ENCODE results near the gene SSRP1.
A peak's percentile ranks its signal among the peaks of the same experiment; 100 is the strongest.
"Not testable (repeated sequence)": the region's sequence is repeated elsewhere in the genome, so short reads cannot be mapped to it uniquely, and the experiment has no call there.

Gene SSRP1

DNA sequence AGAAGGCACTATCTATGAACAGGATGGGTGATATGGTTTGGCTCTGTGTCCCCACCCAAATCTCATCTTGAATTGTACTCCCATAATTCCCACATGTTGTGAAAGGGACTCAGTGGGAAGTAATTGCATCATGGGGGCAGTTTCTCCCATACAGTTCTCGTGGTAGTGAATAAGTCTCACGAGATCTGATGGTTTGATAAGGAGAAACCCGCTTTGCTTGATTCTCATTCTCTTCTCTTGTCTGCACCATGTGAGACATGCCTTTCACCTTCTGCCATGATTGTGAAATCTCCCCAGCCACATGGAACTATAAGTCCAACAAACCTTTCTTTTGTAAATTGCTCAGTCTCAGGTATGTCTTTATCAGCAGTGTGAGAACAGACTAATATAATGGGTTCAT, 39.5 kb downstream of the SSRP1 start:
- not testable (repeated sequence) for DNase-seq

DNA sequence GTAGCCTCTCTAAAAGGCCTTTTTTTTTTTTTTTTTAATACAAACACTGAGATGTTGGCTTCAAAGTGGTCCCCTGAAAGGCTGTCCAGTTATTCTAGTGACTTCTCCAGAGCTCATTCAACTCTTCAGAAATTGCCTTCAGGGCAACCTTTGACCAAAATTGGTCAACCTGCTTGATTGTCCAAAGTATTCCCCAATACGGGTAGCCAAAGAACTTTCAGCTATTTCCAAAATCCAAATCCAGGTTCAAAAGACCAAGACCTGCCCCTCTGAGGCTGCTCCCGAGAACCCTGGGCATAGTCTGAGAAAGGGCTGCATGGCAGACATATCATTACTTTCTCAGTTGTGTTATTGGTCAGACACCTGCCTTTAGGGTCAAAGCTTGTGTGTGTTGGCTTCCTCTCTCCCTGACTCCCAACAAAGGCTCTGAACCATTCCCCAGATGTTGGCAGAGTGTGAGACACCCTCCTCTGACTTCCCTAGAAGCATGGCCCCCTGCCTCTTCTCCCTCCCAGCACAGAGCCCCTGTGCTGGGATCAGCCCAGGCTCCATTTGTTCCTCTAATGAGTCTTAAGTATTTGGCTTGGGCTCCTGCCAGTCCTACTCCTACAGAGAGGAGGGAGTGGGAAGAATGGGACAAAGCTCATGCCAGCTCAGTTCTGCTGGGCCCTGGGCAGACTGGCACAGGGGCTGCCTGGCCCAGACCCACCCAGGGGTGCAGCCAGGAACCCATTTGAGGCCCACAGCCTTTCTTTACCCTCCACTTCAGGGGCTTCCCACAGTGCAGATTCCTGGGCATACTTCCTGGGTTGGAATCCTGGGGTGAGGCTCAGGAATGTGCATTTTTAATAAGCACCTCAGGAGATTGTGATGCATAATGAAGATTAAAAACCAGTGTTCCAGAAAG, 41.2 kb downstream of the SSRP1 start:
- peak; percentile 13 for DNase-seq

DNA sequence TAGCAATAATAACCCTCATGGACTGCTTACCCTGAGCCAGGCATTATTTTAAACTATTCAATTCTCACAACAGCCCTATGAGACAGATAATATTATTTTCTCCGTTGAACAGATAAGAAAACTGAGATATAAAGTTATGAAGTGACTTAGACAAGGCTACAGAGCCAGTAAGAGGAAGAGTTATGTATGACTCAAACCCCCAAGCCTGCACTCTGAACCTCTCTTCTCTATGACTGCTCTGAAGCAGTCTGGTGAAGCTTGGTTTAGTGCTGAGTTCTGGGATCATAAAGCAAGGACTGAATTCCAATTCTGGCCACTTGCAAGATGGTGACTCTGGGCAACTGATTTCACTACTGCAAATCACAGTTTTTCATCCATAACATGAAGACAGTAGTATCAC, 45.4 kb downstream of the SSRP1 start:
- no peak for DNase-seq

DNA sequence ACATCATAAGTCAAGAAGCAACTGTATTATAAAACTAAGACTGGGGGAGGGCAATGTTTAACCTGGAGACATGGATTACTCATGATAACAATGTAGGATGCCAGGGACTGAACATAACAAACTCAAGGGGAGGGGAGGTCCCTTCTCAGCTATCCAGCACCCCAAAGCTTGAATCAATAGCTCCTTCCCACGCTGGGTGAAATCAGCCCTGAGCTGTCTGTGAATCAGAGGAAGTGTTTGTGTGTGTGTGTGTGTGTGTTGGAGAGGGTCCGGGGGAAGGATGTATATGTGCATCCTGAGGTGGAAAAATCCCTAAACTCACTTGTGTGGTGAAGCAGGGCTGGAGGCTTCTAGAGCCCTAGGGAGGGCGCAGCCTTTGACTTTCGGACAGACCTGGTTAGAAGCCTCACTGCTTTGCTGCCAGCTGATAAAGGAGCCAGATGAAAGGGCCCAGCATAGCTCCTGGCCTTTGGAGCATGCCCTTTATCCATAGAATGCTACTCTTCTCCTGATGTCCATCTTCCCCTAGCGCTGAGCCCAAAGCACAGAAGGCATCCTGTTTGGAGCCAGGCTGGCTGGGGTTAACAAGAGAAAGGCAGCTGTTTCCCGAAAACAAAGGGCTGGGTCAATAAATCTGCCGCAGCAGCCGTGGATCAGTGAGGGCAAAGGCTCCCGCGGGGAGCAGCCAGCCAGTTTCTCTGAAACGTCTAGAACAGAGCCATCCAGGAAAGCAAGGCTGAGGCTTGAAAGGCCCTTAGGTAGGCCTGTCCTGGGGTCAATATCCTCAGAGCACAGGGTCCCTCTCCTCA, 46.7 kb downstream of the SSRP1 start:
- DNase-seq, result no peak

DNA sequence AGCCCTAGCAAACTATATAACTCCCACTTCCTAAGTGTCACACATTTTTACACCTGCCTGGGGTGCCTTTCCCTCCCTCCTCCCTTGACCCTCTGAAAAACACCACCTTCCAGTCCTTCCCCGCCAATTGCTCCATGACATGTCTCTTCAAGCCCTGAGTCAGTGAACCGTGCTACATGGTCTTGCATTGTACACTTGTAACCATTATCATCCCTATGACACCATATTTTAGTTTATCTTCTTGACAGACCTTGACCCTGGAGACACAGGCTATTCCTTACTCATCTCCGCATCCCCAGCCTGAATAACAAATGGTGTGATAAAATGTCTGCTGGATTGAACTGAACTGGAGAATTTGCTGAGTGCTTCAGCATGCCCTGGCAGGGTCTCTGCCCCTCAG, 47.8 kb downstream of the SSRP1 start:
- no peak for DNase-seq

GRCh38 chr11:57283231-57283990, 52.3 kb downstream of the SSRP1 start:
- no peak for DNase-seq

GRCh38 chr11:57281546-57281945, 54.1 kb downstream of the SSRP1 start:
- DNase-seq, result not testable (repeated sequence)

DNA sequence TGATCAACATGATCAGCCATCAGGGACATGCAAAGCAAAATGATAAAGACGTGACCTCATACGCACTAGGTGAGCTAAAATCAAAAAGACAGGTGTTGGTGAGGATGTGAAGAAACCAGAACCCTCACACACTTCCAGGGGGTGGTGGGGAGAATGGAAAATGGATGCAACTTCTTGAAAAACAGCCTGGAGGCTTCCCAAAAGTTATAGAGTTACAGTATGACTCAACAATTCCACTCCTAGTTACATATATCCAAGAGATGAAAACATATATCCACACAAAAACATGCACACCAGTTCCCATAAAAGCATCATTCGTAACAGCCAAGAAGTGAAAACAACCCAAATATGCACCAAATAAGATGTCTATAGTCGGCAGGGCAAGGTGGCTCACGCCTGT, 56.6 kb downstream of the SSRP1 start:
- no peak for DNase-seq

GRCh38 chr11:57278721-57279095, 57.0 kb downstream of the SSRP1 start:
- DNase-seq, result no peak

DNA sequence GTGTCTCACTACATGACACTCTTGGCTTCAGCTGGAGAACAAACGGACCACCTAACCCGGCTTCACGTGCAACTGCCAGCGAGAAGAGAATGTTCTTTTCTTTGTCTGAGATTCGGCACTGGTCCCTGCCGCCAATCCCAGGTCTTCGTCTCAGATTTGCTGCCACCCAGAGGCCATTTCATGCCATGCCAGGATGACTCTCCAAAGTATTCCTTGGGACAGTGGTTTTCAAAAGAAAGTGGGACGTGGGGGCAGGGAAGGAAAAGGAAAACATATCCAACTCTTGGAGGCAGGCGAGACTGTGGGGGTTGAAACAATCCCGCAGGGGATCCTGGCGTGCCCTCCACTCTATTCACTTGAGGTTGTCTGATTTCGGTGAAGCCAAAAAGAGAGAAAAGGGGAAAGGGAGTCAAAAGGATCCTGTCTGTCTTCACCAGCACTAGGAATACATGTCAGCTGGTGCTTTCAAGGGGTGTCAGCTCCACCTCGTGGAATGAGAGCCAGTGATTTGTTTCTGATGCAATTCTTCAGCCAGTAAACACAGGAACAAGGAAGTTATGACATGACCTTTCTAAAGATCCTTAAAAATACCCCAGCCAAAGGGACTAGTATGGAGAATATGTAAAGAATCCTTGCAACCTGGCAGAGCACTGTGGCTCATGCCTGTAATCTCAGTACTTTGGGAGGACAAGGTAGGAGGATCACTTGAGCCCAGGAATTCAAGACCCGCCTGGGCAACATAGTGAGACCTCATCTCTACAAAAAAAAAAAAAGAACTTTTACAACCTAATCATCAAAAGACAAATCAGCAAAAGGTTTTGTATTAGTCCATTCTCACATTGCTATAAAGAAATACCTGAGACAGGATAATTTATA, 57.6 kb downstream of the SSRP1 start:
- peak; percentile 69 for DNase-seq

DNA sequence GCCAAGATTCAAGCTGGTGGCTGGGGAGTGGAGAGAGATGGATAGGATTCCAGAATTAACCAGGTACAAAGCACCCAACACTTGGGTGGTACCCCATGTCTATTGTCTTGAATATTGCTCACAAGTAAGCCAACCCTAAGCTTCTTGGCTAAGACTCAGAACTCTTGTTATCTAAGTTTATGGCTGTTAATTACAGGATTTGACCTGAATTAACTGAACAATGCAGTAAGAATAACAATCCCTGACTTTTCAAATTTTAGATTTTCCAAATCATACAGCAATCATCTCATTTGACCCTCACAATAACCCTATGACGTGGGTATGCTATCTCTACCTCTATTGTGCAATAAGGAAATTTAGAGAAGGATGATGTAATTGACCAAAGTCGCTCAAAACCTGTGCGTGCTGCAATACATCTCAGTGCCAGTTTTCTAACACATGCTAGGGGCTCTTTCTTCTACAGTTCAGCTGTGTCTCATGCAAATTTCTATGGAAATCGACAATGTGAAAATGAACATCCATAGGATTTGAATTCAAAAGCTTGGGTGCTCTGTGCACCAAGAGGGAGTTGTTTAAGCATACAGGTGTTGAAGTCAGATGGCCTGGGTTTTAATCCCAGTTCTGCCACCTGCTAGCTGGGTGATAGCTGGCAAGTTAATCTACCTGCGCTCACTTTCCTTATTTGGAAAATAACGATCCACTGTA, 58.6 kb downstream of the SSRP1 start:
- no peak for DNase-seq

DNA sequence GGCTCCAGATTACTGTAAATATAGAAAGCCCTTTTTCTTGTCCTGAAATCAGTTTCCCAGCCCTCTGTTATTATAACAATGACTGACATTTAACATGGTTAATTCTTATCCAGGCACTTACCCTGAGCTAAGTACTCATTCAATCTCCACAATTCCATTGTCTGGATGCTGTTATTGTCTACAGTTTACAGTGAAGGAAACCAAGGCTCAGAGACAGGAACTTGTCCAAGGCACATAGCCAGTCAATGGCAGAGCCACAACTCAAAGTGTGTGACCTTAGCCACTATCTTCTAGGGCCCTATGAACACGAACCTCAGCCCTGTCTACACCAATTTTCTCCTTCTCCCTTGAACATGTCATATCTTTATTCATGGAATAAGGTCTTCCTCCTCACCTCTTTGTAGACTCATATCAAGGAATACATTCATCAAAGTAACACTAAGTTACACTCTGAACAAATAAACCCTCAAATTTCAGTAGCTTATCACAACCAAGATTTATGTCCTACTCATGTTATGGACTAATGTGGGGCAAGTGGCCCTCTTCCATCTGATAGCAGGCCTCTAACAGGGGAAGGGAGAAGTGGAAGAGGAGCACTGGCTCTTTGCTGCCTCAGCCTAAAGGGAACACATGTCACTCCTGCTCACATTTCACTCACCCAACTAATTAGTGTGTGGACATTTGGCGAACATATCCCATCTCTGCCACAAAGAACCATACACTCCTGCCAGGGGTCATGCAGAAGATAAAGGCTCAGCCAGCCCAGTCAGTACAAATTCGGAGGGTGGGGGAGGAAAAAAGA, 59.3 kb downstream of the SSRP1 start:
- DNase-seq, result no peak
